ENCODE data around the gene SYNPO2. TPM values are rescaled to one million over a fixed set of nuclear protein-coding genes. Genes with fewer than 3 reads are reported as not detected.

SYNPO2 gene
- total RNA-seq (2014; rRNA removed; shearing (Covaris generic)): 8.5 and 9.2 TPM in 2 replicates

- Histone ChIP-seq H3K9me3 (replicated peaks) (no peaks in the 10 kb centered on the region), H3K36me3 (no peaks in the 10 kb centered on the region), H3K4me1 (0 out of 2 replicates have a peak, but pooled peaks cover 3% of the 10 kb centered on the region), H3K27ac (no peak within 1 kb of the TSS), H3K4me3 (peak within 1 kb of the TSS; percentile 33), H3K27me3 (no peaks in the 10 kb centered on the region)
- peak; percentile 43 to 62 for DNase-seq
These were observed at the start of gene SYNPO2 for GRCh38 chr4:118888666-118889311. SYNPO2 (plus strand) TSS chr4:118888854; CDS start chr4:118889037, 183 bp downstream.

- Histone ChIP-seq H3K36me3 (no peaks in the 10 kb centered on the region), H3K4me1 (0 out of 2 replicates have a peak, but pooled peaks cover 4% of the 10 kb centered on the region), H3K4me3 (no peak overlapping the region), H3K27ac (no peak overlapping the region), H3K9me3 (replicated peaks) (no peaks in the 10 kb centered on the region), H3K27me3 (no peaks in the 10 kb centered on the region)
- peak in 1 of 2 experiments; percentile 14 for DNase-seq
These were observed 49.3 kb upstream of the SYNPO2 start for GRCh38 chr4:118839221-118839927.

GRCh38 chr4:118842055-118842454 lies 46.6 kb upstream of the SYNPO2 start:
- no peaks in the 10 kb centered on the region for H3K27me3 ChIP-seq
- H3K9me3 ChIP-seq (replicated peaks): no peaks in the 10 kb centered on the region
- H3K27ac ChIP-seq: no peak overlapping the region
- no peak for DNase-seq
- H3K4me3 ChIP-seq: no peak overlapping the region
- H3K36me3 ChIP-seq: no peaks in the 10 kb centered on the region
- 0 out of 2 replicates have a peak, but pooled peaks cover 4% of the 10 kb centered on the region for H3K4me1 ChIP-seq

GRCh38 chr4:118843237-118843636 lies 45.4 kb upstream of the SYNPO2 start:
- H3K9me3 ChIP-seq (replicated peaks): no peaks in the 10 kb centered on the region
- no peak overlapping the region for H3K4me3 ChIP-seq
- no peak for DNase-seq
- no peaks in the 10 kb centered on the region for H3K36me3 ChIP-seq
- no peak overlapping the region for H3K27ac ChIP-seq
- no peaks in the 10 kb centered on the region for H3K27me3 ChIP-seq
- H3K4me1 ChIP-seq: 0 out of 2 replicates have a peak, but pooled peaks cover 4% of the 10 kb centered on the region

GRCh38 chr4:118845552-118846050 lies 43.1 kb upstream of the SYNPO2 start:
- H3K9me3 ChIP-seq (replicated peaks): no peaks in the 10 kb centered on the region
- H3K36me3 ChIP-seq: no peaks in the 10 kb centered on the region
- no peaks in the 10 kb centered on the region for H3K4me1 ChIP-seq
- peak in 1 of 2 experiments; percentile 49 for DNase-seq
- no peaks in the 10 kb centered on the region for H3K27me3 ChIP-seq
- no peak overlapping the region for H3K27ac ChIP-seq
- no peak overlapping the region for H3K4me3 ChIP-seq

GRCh38 chr4:118846979-118847378 lies 41.7 kb upstream of the SYNPO2 start:
- H3K27ac ChIP-seq: no peak overlapping the region
- no peak overlapping the region for H3K4me3 ChIP-seq
- no peaks in the 10 kb centered on the region for H3K27me3 ChIP-seq
- H3K36me3 ChIP-seq: no peaks in the 10 kb centered on the region
- no peaks in the 10 kb centered on the region for H3K9me3 ChIP-seq (replicated peaks)
- no peaks in the 10 kb centered on the region for H3K4me1 ChIP-seq
- DNase-seq: no peak

- H3K4me3 ChIP-seq: no peak overlapping the region
These were observed 40.4 kb upstream of the SYNPO2 start for GRCh38 chr4:118848242-118848641.

GRCh38 chr4:118848901-118849300 lies 39.8 kb upstream of the SYNPO2 start:
- no peak overlapping the region for H3K4me3 ChIP-seq
- DNase-seq: no peak
- H3K27ac ChIP-seq: no peak overlapping the region
- no peaks in the 10 kb centered on the region for H3K27me3 ChIP-seq
- H3K9me3 ChIP-seq (replicated peaks): no peaks in the 10 kb centered on the region
- no peaks in the 10 kb centered on the region for H3K36me3 ChIP-seq
- no peaks in the 10 kb centered on the region for H3K4me1 ChIP-seq

More at GRCh38 chr4:118848242-118848641, 40.4 kb upstream of the SYNPO2 start:
- no peak overlapping the region for H3K27ac ChIP-seq
- H3K4me1 ChIP-seq: no peaks in the 10 kb centered on the region
- no peaks in the 10 kb centered on the region for H3K36me3 ChIP-seq
- H3K27me3 ChIP-seq: no peaks in the 10 kb centered on the region
- no peaks in the 10 kb centered on the region for H3K9me3 ChIP-seq (replicated peaks)
- DNase-seq: no peak

- Histone ChIP-seq H3K27ac (no peak overlapping the region), H3K4me3 (no peak overlapping the region), H3K9me3 (replicated peaks) (no peaks in the 10 kb centered on the region), H3K4me1 (no peaks in the 10 kb centered on the region), H3K36me3 (no peaks in the 10 kb centered on the region), H3K27me3 (no peaks in the 10 kb centered on the region)
- DNase-seq: no peak
These were observed 38.7 kb upstream of the SYNPO2 start for GRCh38 chr4:118849867-118850487.

- DNase-seq: no peak
- Histone ChIP-seq H3K36me3 (no peaks in the 10 kb centered on the region), H3K4me1 (no peaks in the 10 kb centered on the region), H3K9me3 (replicated peaks) (no peaks in the 10 kb centered on the region), H3K27ac (no peak overlapping the region), H3K27me3 (no peaks in the 10 kb centered on the region), H3K4me3 (0 out of 2 replicates have a peak overlapping the region, but pooled peaks have one; percentile 3)
These were observed 38.0 kb upstream of the SYNPO2 start for GRCh38 chr4:118850488-118851173.

GRCh38 chr4:118857760-118858159 lies 30.9 kb upstream of the SYNPO2 start:
- no peaks in the 10 kb centered on the region for H3K36me3 ChIP-seq
- H3K4me1 ChIP-seq: no peaks in the 10 kb centered on the region
- H3K27me3 ChIP-seq: no peaks in the 10 kb centered on the region
- no peaks in the 10 kb centered on the region for H3K9me3 ChIP-seq (replicated peaks)
- H3K27ac ChIP-seq: no peak overlapping the region
- no peak overlapping the region for H3K4me3 ChIP-seq
- no peak for DNase-seq

- no peaks in the 10 kb centered on the region for H3K27me3 ChIP-seq
- no peak for DNase-seq
- H3K27ac ChIP-seq: no peak overlapping the region
- H3K4me1 ChIP-seq: no peaks in the 10 kb centered on the region
- H3K9me3 ChIP-seq (replicated peaks): no peaks in the 10 kb centered on the region
- no peak overlapping the region for H3K4me3 ChIP-seq
- no peaks in the 10 kb centered on the region for H3K36me3 ChIP-seq
These were observed 29.9 kb upstream of the SYNPO2 start for GRCh38 chr4:118858779-118859178.

- DNase-seq: peak; percentile 57 to 78
- Histone ChIP-seq H3K9me3 (replicated peaks) (0 out of 2 replicates have a peak, but pooled peaks cover 3% of the 10 kb centered on the region), H3K4me3 (no peak overlapping the region), H3K27ac (no peak overlapping the region), H3K27me3 (no peaks in the 10 kb centered on the region), H3K36me3 (no peaks in the 10 kb centered on the region), H3K4me1 (peaks cover 8% of the 10 kb centered on the region; the same call in 1 of the 2 replicates)
These were observed 23.5 kb upstream of the SYNPO2 start for GRCh38 chr4:118865091-118865708.

GRCh38 chr4:118866442-118866841 lies 22.2 kb upstream of the SYNPO2 start:
- H3K9me3 ChIP-seq (replicated peaks): 0 out of 2 replicates have a peak, but pooled peaks cover 3% of the 10 kb centered on the region
- H3K36me3 ChIP-seq: no peaks in the 10 kb centered on the region
- no peak overlapping the region for H3K4me3 ChIP-seq
- no peak for DNase-seq
- peaks cover 10% of the 10 kb centered on the region; the same call in 1 of the 2 replicates for H3K4me1 ChIP-seq
- no peak overlapping the region for H3K27ac ChIP-seq
- no peaks in the 10 kb centered on the region for H3K27me3 ChIP-seq
